Transverse colon (tissue), 4 donors: ENCODE measurements around the gene NAALAD2.

Experiments used
- EP300 ChIP-seq: sonication (generic); formaldehyde crosslinking; IDR thresholded peaks from one replicate; pipeline ENCODE4 v1.6.1; 2017; ENCODE audit warnings: antibody characterized with exemption, low read depth
- POLR2A ChIP-seq: fragments of 450-650 bp; IDR thresholded peaks from one replicate; pipeline ENCODE4 v1.6.1; 2016; ENCODE audit warnings: antibody characterized with exemption, mild to moderate bottlenecking, moderate library complexity
- POLR2AphosphoS5 ChIP-seq, 3 donors: sonication (generic); formaldehyde crosslinking; IDR thresholded peaks; one replicate each; pipeline ENCODE4 v1.6.1; 2016; ENCODE audit warnings: antibody characterized with exemption in 3 of 3
- TF ChIP-seq, protein P1 (sequence below), 5 experiments: fragments of 200-600 bp in 3 of 5; fragments of 450-650 bp in 2 of 5; sonication (generic) in 3 of 5; IDR thresholded peaks; 1 replicate in 2 of 5; 2 replicates in 3 of 5; pipeline ENCODE4 v1.5.1; 2016 to 2017; ENCODE audit warnings: antibody characterized with exemption in 5 of 5, inconsistent platforms in 3 of 5, mild to moderate bottlenecking in 2 of 5, moderate library complexity in 1 of 5

DNA sequence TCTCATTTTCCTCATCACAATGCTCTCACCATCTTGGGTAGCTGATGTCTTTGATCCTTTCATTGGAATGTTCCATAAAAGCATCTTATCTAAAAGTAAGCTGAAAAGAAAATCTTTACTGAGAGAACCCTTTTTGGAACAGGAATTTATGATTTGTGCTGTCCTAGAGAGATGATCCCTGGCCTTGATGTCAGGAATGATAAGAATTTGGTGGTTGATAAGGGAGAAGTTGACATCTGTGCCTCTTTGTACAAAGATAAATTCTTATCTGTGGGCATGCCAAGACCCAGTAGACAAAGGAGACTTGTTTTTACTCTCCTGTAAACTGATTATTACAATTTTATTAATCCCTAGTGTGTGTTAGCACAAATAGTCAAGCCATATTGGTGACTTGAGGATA, 36.9 kb downstream of the NAALAD2 start:
- TF ChIP-seq, protein P1, sequence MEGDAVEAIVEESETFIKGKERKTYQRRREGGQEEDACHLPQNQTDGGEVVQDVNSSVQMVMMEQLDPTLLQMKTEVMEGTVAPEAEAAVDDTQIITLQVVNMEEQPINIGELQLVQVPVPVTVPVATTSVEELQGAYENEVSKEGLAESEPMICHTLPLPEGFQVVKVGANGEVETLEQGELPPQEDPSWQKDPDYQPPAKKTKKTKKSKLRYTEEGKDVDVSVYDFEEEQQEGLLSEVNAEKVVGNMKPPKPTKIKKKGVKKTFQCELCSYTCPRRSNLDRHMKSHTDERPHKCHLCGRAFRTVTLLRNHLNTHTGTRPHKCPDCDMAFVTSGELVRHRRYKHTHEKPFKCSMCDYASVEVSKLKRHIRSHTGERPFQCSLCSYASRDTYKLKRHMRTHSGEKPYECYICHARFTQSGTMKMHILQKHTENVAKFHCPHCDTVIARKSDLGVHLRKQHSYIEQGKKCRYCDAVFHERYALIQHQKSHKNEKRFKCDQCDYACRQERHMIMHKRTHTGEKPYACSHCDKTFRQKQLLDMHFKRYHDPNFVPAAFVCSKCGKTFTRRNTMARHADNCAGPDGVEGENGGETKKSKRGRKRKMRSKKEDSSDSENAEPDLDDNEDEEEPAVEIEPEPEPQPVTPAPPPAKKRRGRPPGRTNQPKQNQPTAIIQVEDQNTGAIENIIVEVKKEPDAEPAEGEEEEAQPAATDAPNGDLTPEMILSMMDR (IDR thresholded peaks at IDR 0.05), result no peak
- TF ChIP-seq POLR2AphosphoS5 (IDR thresholded peaks at IDR 0.05) (no peak), POLR2A (no peak), EP300 (no peak)
